Measurements from ENCODE around the gene E2F6.

E2F6 gene

DNA sequence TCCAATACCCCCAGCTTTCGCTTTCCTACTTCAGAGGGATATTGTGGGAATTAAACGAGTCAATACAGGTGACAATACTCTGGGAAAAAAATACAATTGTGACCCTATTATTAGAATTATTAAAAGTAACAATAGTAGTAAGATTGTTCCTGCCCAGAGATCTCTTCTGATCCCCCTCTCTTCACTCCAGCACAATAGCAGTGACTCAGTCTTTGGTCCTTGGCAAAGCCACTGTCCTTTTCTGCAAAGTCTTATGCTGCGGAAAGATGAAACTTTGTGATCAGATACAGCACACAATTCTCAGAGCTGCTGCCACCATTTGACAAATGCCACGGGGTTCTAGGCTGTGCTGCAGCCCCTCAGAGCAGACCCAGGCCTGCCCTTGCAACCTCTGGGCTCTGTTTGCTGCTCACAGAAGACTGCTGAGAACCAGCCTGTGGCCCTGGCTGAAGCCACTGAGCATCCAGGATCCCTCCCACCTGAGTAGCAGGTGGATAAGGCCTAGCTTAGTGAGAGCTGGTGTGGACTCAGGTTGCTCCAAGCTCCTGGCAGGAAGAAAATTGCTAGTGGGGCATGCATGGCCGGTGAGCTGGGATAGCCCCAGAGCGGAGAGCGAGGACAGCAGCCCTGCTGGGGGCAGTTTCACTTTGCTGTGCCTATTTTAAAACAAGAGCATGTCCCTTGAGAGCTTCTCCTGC is 61.4 kb downstream of the E2F6 start:
- TF ChIP-seq, protein P1, sequence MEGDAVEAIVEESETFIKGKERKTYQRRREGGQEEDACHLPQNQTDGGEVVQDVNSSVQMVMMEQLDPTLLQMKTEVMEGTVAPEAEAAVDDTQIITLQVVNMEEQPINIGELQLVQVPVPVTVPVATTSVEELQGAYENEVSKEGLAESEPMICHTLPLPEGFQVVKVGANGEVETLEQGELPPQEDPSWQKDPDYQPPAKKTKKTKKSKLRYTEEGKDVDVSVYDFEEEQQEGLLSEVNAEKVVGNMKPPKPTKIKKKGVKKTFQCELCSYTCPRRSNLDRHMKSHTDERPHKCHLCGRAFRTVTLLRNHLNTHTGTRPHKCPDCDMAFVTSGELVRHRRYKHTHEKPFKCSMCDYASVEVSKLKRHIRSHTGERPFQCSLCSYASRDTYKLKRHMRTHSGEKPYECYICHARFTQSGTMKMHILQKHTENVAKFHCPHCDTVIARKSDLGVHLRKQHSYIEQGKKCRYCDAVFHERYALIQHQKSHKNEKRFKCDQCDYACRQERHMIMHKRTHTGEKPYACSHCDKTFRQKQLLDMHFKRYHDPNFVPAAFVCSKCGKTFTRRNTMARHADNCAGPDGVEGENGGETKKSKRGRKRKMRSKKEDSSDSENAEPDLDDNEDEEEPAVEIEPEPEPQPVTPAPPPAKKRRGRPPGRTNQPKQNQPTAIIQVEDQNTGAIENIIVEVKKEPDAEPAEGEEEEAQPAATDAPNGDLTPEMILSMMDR (IDR thresholded peaks at IDR 0.05; ENCODE audit: borderline replicate concordance, insufficient read depth, low read depth, low read length), result no peak
- no peak overlapping the region for H3K4me3 ChIP-seq (ENCODE audit: low read depth, low read length)

DNA sequence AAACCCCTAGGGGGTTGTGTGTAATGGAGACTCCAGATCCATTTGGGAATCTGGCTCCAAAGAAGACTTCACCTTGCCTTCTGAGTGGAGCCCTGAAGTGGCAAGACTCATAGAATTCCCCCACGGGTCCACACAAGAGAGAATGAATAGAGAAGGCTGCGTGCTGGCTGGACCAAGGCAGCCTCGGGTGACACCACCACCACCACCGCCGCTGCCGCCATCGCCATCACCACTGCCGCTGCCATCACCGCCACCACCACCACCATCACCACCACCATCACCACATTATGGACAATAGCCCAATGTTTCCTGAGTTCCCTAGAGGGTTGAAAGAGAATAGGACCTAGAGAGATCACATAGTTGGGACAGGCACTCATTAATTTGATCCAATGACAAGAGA is 63.5 kb downstream of the E2F6 start:
- no peak overlapping the region for H3K4me3 ChIP-seq (ENCODE audit: low read depth, low read length)
- TF ChIP-seq, protein P1 (IDR thresholded peaks at IDR 0.05; ENCODE audit: borderline replicate concordance, insufficient read depth, low read depth, low read length), result no peak

DNA sequence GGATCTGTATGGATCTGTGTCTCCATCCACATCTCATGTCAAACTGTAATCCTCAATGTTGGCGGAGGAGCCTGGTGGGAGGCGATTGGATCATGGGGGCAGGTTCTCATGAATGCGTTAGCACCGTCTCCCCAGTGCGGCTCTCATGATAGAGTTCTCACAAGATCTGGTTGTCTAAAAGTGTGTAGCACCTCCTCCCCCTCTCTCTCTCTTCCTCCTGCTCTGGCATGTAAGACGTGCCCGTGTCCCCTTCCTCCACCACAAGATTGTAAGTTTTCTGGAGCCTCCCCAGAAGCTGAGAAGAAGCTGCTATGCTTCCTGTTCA is 66.6 kb downstream of the E2F6 start:
- H3K4me3 ChIP-seq (ENCODE audit: low read depth, low read length), result no peak overlapping the region
- TF ChIP-seq, protein P1 (IDR thresholded peaks at IDR 0.05; ENCODE audit: borderline replicate concordance, insufficient read depth, low read depth, low read length), result no peak

DNA sequence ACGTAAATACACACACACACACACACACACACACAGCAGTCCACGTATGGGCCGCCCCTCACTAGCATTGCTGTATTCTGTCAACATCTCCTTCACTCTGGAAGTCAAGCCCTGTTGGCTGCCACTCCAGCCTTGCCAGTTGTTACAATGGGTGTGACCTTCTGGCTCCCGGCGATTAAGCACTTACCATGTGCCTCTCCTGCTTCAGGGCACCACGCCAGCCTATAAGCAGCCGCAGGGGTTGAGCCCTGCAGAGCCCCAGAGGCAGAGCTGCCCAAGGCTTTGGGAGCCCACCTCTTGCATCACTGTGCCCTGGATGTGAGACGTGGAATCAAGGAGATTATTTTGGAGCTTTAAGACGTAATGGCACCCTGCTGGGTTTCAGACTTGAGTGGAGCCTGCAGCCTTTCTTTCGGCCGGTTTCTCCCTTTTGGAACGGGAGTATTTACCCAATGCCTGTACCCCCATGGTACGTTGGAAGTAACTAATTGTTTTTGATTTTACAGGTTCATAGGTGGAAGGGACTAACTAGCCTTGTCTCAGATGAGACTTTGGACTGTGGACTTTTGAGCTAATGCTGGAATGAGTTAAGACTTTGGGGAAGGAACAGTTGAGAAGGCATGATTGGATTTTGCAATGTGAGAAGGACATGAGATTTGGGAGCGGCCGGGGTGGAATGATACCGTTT is 67.1 kb downstream of the E2F6 start:
- H3K4me3 ChIP-seq (ENCODE audit: low read depth, low read length), result no peak overlapping the region
- TF ChIP-seq, protein P1 (IDR thresholded peaks at IDR 0.05; ENCODE audit: borderline replicate concordance, insufficient read depth, low read depth, low read length), result no peak

DNA sequence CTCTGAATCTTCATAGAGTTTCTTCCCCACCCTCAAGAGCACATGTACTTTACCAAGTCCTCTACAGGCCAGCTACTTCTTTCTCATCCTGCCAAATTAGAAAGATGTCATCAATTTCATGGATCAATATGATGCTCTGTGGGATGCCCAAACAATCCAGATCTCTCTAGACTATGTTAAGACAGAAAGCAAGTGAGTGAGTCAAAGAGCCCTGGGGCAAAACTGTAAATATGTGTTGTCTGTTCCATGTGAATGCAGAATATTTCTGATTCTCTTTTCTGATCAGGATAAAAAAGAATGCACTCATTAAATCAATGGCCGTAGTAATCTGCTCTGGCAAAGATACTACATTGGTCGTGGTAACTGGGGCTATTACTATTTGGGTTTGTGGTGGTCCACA is 68.4 kb downstream of the E2F6 start:
- H3K4me3 ChIP-seq (ENCODE audit: low read depth, low read length), result no peak overlapping the region
- TF ChIP-seq, protein P1 (IDR thresholded peaks at IDR 0.05; ENCODE audit: borderline replicate concordance, insufficient read depth, low read depth, low read length), result no peak

DNA sequence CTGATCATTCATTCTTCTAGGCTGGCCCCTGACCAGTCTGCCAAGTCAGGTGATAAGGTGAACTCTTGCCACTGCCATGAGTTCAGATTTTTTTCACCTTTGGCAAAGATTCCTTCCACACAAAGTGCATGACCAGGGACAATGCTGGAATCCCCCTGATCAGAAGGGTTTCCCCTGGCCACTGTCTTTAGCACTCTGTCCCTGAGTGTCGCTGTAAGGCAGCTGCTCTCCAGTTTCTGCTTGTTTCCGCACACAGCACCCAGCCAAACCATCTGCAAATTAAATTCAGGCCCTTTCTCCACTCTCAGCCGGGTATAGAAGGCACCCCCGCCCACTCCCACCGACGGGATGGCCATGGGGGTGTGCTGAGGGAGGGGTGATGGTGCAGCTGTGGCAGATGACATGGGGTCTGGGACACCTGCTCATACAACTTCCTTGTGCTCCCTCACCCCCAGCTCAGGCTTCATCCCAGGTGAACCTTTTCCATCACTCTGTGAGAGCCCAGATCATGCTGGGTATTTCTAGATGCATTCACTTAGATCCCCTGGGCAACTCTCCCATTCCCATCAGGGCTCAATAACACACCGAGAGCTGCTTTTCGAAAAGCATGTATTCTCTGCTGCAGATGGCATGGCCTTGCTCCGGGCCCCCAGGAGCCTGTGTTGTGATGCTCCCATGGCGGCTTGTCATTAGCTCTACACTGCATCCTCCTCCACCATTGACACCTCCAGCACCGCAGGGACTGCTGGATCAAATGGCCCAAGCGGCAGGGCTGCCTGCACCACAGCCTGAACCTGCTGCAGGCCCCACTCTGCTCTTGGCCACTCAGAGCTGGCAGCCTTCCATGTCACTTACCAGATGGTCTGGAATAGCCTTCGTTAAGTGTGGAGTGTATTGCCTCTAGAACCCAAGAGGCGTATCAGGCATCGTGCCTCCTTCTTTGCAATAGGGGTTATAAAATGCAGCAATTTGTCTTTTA is 69.2 kb downstream of the E2F6 start:
- TF ChIP-seq, protein P1 (IDR thresholded peaks at IDR 0.05; ENCODE audit: borderline replicate concordance, insufficient read depth, low read depth, low read length), result no peak
- H3K4me3 ChIP-seq (ENCODE audit: low read depth, low read length), result no peak overlapping the region
